Astrocyte (in vitro differentiated cells and primary cell): ENCODE data around the gene ATP10A.

Experiments
- CTCF ChIP-seq: IDR thresholded peaks from 2 replicates; pipeline ENCODE4 v1.5.1; 2011; ENCODE audit warnings: low read depth, mild to moderate bottlenecking, inconsistent platforms, low read length, moderate library complexity; ENCODE audit not compliant: insufficient read depth
- EZH2 ChIP-seq: IDR thresholded peaks from 2 replicates; pipeline ENCODE4 v1.6.1; 2012; ENCODE audit warnings: mild to moderate bottlenecking, low read length, inconsistent platforms; ENCODE audit not compliant: insufficient read depth

DNA sequence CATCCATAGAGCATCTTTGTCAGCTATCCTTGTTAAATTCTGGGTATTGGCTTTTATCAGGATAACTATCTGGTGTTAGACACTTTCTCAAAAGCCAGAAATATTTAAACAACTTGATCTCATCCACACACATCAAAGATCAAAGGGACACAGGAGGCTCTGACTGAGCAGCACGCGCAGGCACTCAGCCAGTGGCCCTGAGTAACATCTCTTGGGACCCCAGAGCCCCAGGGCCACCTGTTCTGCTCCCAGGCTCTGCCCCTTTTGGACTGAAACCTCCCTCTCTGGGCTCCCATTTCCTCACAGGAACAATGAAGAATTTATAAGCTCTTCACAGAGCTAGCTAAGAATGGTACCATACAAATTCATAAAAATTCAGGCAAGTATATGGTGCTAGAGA, 16.1 kb downstream of the ATP10A start:
- TF ChIP-seq CTCF (no peak), EZH2 (no peak)
